ENCODE measurements around the gene BFSP2.
"Not testable (repeated sequence)": the region's sequence is repeated elsewhere in the genome, so short reads cannot be mapped to it uniquely, and the experiment has no call there.

BFSP2 gene

DNA sequence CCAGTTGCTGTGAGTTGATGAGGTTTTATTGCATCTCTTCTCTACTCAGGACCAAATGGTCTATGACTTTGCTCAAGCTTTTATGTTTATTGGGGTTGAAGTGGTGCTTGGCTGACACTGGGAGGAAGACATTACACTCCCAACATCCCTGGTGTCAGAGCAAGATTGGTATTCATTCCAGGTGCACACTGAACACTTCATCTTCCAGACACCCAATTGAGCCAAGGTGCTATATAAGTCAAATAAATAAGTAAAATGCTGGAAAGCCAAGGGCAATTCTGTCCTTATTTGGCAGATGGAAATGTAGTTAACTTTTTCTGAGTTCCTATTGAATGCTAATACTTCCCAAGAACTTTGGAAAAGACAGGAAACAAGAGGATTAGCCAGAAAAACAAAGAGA is 120.4 kb downstream of the BFSP2 start:
- Histone ChIP-seq H3K4me1 (ENCODE audit: insufficient read depth, low read length, severe bottlenecking) (peaks cover 25% of the 10 kb centered on the region), H3K9ac (ENCODE audit: low read length) (no peak overlapping the region), H3K4me2 (ENCODE audit: low read length) (no peak overlapping the region), H4K20me1 (ENCODE audit: insufficient read depth, low read length) (no peaks in the 10 kb centered on the region), H3F3A (ENCODE audit: insufficient read depth, low read length) (no peaks in the 10 kb centered on the region), H3K9me2 (ENCODE audit: low read depth, low read length) (no peaks in the 10 kb centered on the region), H3K36me3 (ENCODE audit: insufficient read depth, low read length) (no peaks in the 10 kb centered on the region), H3K27ac (ENCODE audit: low read depth, low read length, poor library complexity, severe bottlenecking) (no peak overlapping the region), H2AFZ (ENCODE audit: low read length) (no peak overlapping the region), H3K27me3 (ENCODE audit: insufficient read depth, low read length) (no peaks in the 10 kb centered on the region), H3K4me3 (ENCODE audit: low read depth, low read length, poor library complexity, severe bottlenecking) (no peak overlapping the region), H3K79me2 (ENCODE audit: insufficient read depth, low read length) (no peaks in the 10 kb centered on the region), H3K9me3 (ENCODE audit: low read length) (no peaks in the 10 kb centered on the region)
- TF ChIP-seq, protein P1, sequence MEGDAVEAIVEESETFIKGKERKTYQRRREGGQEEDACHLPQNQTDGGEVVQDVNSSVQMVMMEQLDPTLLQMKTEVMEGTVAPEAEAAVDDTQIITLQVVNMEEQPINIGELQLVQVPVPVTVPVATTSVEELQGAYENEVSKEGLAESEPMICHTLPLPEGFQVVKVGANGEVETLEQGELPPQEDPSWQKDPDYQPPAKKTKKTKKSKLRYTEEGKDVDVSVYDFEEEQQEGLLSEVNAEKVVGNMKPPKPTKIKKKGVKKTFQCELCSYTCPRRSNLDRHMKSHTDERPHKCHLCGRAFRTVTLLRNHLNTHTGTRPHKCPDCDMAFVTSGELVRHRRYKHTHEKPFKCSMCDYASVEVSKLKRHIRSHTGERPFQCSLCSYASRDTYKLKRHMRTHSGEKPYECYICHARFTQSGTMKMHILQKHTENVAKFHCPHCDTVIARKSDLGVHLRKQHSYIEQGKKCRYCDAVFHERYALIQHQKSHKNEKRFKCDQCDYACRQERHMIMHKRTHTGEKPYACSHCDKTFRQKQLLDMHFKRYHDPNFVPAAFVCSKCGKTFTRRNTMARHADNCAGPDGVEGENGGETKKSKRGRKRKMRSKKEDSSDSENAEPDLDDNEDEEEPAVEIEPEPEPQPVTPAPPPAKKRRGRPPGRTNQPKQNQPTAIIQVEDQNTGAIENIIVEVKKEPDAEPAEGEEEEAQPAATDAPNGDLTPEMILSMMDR (IDR thresholded peaks at IDR 0.05; ENCODE audit: low read length), result no peak
- TF ChIP-seq EZH2 (IDR thresholded peaks at IDR 0.05; ENCODE audit: borderline replicate concordance, low read length), result no peak

DNA sequence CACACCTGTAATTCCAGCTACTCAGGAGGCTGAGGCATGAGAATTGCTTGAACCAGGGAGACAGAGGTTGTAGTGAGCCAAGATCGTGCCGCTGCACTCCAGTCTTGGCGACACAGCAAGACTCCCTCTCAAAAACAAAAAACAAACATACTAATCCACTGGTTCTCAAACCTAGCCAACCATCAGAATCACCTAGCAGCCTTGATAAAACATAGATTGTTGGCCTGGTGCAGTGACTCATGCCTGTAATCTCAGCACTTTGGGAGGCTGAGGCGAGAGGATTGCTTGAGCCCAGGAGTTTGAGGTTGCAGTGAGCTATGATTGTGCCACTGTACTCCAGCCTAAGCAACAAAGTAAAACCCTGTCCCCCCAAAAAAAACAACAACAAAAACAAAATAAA is 121.1 kb downstream of the BFSP2 start:
- H3K9me2 ChIP-seq (ENCODE audit: low read depth, low read length); H3K4me2 ChIP-seq (ENCODE audit: low read length); H4K20me1 ChIP-seq (ENCODE audit: insufficient read depth, low read length); H3F3A ChIP-seq (ENCODE audit: insufficient read depth, low read length); H3K27me3 ChIP-seq (ENCODE audit: insufficient read depth, low read length); H2AFZ ChIP-seq (ENCODE audit: low read length); H3K9ac ChIP-seq (ENCODE audit: low read length); H3K9me3 ChIP-seq (ENCODE audit: low read length); H3K36me3 ChIP-seq (ENCODE audit: insufficient read depth, low read length); H3K79me2 ChIP-seq (ENCODE audit: insufficient read depth, low read length); H3K4me3 ChIP-seq (ENCODE audit: low read depth, low read length, poor library complexity, severe bottlenecking): not testable (repeated sequence)
- peak overlapping the region; percentile 6 for H3K27ac ChIP-seq (ENCODE audit: low read depth, low read length, poor library complexity, severe bottlenecking)
- peaks cover 30% of the 10 kb centered on the region for H3K4me1 ChIP-seq (ENCODE audit: insufficient read depth, low read length, severe bottlenecking)

DNA sequence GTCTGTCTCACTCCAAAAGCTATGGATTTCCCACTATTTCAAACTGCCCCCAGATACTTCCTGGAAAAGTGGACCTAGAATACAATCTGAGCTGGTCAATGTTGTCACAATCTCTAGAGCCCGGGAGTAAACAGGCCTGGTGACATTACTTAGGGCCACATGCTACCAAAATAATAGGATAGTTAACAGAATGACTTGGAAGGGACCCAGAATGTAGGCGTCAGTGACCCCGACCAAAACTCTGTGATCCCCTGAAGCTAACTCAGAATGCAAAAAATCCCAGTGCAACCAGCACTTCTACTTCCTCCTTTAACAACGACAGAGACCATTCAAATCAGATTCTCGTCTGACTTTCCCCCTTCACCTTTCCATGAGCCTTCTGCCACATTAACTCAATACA is 122.1 kb downstream of the BFSP2 start:
- TF ChIP-seq, protein P1 (IDR thresholded peaks at IDR 0.05; ENCODE audit: low read length), result no peak
- no peak for TF ChIP-seq EZH2 (IDR thresholded peaks at IDR 0.05; ENCODE audit: borderline replicate concordance, low read length)
- Histone ChIP-seq H3K27ac (ENCODE audit: low read depth, low read length, poor library complexity, severe bottlenecking) (peak overlapping the region; percentile 53), H3K4me1 (ENCODE audit: insufficient read depth, low read length, severe bottlenecking) (peaks cover 34% of the 10 kb centered on the region), H4K20me1 (ENCODE audit: insufficient read depth, low read length) (no peaks in the 10 kb centered on the region), H3K9me3 (ENCODE audit: low read length) (no peaks in the 10 kb centered on the region), H3K4me2 (ENCODE audit: low read length) (peak overlapping the region; percentile 24; the same call in 1 of the 2 replicates), H3K9me2 (ENCODE audit: low read depth, low read length) (no peaks in the 10 kb centered on the region), H3K36me3 (ENCODE audit: insufficient read depth, low read length) (no peaks in the 10 kb centered on the region), H2AFZ (ENCODE audit: low read length) (peak overlapping the region; percentile 60), H3F3A (ENCODE audit: insufficient read depth, low read length) (no peaks in the 10 kb centered on the region), H3K4me3 (ENCODE audit: low read depth, low read length, poor library complexity, severe bottlenecking) (no peak overlapping the region), H3K79me2 (ENCODE audit: insufficient read depth, low read length) (no peaks in the 10 kb centered on the region), H3K27me3 (ENCODE audit: insufficient read depth, low read length) (no peaks in the 10 kb centered on the region), H3K9ac (ENCODE audit: low read length) (no peak overlapping the region)

DNA sequence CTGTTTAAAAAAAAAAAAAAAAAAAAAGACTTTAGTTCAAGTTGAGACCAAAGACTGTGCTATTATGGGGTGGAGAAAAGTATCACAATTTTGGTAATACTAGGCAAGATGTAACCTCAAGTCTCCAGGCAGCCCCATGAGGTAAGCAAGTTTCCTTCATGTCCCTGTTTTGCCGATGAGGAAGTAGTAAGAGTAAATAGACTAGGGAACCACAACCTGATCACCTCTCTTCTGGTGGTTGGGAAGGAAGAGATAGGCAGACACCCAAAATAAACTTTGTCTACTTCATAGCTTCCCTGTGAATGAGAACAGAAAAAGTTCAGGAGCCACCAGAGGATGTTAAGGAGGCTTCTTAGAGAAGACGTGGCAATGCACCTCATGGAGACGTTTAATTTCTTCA is 123.9 kb downstream of the BFSP2 start:
- not testable (repeated sequence) for H3K9me3 ChIP-seq (ENCODE audit: low read length); H3F3A ChIP-seq (ENCODE audit: insufficient read depth, low read length); H3K27me3 ChIP-seq (ENCODE audit: insufficient read depth, low read length); H3K9ac ChIP-seq (ENCODE audit: low read length); H3K79me2 ChIP-seq (ENCODE audit: insufficient read depth, low read length); H3K36me3 ChIP-seq (ENCODE audit: insufficient read depth, low read length); H3K4me3 ChIP-seq (ENCODE audit: low read depth, low read length, poor library complexity, severe bottlenecking); H2AFZ ChIP-seq (ENCODE audit: low read length); H3K9me2 ChIP-seq (ENCODE audit: low read depth, low read length); H4K20me1 ChIP-seq (ENCODE audit: insufficient read depth, low read length); H3K4me2 ChIP-seq (ENCODE audit: low read length)
- Histone ChIP-seq H3K27ac (ENCODE audit: low read depth, low read length, poor library complexity, severe bottlenecking) (peak overlapping the region; percentile 11), H3K4me1 (ENCODE audit: insufficient read depth, low read length, severe bottlenecking) (peaks cover 46% of the 10 kb centered on the region)
